NB4 (cell line): ENCODE measurements around the gene HGFAC.
A peak's percentile ranks its signal among the peaks of the same experiment; 100 is the strongest.

Source experiments
- DNase-seq: peaks from one replicate; pipeline ENCODE4 v3.0.0; 2010; ENCODE audit warnings: low read depth
- H3K4me3 ChIP-seq: one replicate; pipeline ENCODE4 v1.5.1; 2011; ENCODE audit warnings: mild to moderate bottlenecking, low read depth, low read length, moderate library complexity
- MYC ChIP-seq: IDR thresholded peaks from 2 replicates; pipeline ENCODE4 v1.6.1; 2011; ENCODE audit warnings: low read depth, low read length
- POLR2A ChIP-seq: IDR thresholded peaks from 2 replicates; pipeline ENCODE4 v1.6.1; 2011; ENCODE audit warnings: mild to moderate bottlenecking; ENCODE audit not compliant: insufficient read length; ENCODE audit errors: extremely low read depth
- TF ChIP-seq, protein P1 (sequence below): IDR thresholded peaks from 2 replicates; pipeline ENCODE4 v1.6.1; 2011; ENCODE audit warnings: low read depth, low read length
- TF ChIP-seq, protein P2 (sequence below): IDR thresholded peaks from one replicate; pipeline ENCODE4 v1.5.1; 2012; ENCODE audit warnings: low read depth, low read length

Gene HGFAC

DNA sequence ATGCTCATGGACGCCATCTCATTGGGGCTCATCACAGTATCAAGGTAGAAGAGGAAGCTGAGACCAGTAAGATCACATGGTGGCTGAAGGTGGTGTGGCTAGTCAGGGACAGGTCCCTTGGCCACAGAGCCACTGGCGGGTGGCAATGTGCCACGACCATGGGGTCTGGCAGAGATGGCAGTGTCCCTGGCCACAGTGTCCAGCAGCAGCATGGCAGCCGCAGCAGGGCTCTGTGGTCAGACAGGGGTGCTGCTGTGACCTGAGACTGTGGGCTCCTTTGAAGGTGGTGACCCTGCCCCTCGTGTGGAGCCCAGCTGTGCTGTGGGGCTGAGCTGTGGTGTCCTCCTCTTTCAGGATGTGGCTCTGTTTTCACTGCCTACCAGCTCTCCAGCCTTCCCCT lies 19.2 kb downstream of the HGFAC start:
- no peak overlapping the region for H3K4me3 ChIP-seq
- TF ChIP-seq, protein P1, sequence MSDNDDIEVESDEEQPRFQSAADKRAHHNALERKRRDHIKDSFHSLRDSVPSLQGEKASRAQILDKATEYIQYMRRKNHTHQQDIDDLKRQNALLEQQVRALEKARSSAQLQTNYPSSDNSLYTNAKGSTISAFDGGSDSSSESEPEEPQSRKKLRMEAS = no peak
- TF ChIP-seq MYC = no peak
- DNase-seq = no peak

DNA sequence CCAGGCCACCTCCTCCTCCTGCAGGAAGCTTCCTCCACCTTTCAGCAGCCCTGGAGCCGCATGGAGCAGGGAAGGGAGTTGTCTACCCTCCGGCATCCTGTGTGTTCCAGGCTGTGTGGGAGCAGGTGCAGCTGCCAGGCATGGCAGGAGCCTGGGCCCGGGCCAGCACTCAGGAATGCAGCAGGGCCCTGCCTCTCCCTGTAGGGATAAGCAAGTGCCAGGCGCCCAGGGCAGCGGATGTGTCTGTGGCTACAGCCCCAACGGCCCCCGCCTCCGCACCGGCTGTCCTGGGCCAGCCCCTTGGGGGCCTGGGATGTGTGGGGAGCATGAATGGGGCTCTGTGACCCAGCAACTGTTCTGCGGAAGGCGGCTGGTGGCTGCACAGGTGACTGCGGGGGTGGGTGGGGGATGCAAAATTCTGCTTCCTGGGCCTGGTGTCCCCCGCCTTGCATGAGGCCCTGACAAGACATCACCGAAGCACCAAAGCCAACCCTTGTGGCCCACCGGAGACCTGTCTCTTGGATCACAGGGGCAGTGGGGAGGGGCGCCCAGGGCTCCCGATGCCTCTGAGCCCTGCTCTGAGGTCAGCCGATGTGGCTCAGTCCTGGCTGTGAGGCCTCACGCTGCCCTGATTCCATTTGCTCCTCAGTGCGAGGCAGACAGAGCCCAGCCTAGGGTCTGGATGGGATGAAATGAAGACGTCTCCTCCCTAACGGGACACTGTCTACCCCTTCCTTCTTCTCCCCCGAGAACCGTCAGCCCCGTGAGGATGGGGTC lies 19.9 kb downstream of the HGFAC start:
- DNase-seq = peak; percentile 87
- no peak overlapping the region for H3K4me3 ChIP-seq
- TF ChIP-seq, protein P2, sequence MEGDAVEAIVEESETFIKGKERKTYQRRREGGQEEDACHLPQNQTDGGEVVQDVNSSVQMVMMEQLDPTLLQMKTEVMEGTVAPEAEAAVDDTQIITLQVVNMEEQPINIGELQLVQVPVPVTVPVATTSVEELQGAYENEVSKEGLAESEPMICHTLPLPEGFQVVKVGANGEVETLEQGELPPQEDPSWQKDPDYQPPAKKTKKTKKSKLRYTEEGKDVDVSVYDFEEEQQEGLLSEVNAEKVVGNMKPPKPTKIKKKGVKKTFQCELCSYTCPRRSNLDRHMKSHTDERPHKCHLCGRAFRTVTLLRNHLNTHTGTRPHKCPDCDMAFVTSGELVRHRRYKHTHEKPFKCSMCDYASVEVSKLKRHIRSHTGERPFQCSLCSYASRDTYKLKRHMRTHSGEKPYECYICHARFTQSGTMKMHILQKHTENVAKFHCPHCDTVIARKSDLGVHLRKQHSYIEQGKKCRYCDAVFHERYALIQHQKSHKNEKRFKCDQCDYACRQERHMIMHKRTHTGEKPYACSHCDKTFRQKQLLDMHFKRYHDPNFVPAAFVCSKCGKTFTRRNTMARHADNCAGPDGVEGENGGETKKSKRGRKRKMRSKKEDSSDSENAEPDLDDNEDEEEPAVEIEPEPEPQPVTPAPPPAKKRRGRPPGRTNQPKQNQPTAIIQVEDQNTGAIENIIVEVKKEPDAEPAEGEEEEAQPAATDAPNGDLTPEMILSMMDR = no peak
- no peak for TF ChIP-seq POLR2A
- TF ChIP-seq, protein P1 = no peak
- no peak for TF ChIP-seq MYC

DNA sequence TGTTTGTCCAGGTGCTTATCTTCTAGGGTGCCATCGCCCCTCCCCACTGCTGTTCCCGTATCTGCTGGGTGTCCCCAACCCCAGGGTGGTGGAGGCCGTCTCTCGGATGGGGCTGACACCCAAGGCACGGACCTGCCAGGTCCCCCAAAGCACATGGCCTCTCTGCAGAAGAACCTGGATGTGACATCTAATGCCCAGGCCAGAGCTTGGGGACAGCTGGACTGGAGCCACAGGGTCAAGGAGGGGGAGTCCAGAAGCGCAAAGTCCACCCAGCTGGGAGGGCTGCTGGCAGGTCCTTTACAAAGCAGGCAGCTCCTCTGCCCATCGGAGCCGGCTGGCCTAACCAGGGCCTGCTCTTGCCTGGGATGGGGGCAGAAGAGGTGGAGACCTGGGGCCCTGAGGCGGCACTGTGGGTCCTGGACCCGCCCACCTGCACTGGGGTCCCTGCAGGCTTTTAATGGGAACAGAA lies 20.6 kb downstream of the HGFAC start:
- TF ChIP-seq, protein P2 = no peak
- no peak for TF ChIP-seq POLR2A
- no peak for TF ChIP-seq MYC
- TF ChIP-seq, protein P1 = no peak
- no peak for DNase-seq
- H3K4me3 ChIP-seq = no peak overlapping the region

DNA sequence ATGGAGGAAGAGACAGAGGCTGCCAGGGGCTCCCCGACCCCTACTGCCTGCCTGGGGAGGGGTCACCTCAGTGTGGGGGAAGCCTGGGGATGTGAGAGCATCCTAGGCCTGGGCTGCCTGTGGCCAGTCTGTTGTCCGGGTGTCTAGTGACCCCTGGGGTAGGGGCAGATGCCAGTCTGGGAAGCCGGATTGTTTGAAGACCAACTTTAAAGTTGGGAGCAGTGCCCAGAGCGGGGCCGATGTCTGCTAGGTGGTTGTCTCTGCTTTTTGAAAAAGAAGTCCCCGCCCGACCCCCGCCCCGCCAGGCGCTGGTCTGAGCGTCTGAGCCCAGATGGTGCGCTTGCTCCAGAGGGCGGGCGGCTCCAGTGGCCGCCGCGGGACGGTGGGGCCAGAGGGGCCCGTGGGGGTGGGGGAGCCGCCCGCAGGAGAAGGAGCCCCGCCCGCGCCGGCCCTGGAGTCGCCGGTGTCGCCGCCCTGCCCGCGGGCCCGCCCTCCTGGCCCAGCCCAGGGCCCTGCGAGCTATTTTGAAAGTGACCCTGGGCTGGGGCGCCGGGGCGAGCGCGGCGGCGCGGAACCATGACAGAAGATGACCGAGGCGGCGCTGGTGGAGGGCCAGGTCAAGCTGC lies 21.1 kb downstream of the HGFAC start, which contains the start of gene DOK7:
DOK7 (plus strand) TSS at position 517 of the 626 bp plus-strand sequence; CDS start at position 587, 70 bp downstream.
- H3K4me3 ChIP-seq = no peak within 1 kb of the TSS
- peak; percentile 45 for DNase-seq
- TF ChIP-seq POLR2A (no peak), MYC (no peak)
- TF ChIP-seq, protein P1 = no peak
- TF ChIP-seq, protein P2 = no peak

DNA sequence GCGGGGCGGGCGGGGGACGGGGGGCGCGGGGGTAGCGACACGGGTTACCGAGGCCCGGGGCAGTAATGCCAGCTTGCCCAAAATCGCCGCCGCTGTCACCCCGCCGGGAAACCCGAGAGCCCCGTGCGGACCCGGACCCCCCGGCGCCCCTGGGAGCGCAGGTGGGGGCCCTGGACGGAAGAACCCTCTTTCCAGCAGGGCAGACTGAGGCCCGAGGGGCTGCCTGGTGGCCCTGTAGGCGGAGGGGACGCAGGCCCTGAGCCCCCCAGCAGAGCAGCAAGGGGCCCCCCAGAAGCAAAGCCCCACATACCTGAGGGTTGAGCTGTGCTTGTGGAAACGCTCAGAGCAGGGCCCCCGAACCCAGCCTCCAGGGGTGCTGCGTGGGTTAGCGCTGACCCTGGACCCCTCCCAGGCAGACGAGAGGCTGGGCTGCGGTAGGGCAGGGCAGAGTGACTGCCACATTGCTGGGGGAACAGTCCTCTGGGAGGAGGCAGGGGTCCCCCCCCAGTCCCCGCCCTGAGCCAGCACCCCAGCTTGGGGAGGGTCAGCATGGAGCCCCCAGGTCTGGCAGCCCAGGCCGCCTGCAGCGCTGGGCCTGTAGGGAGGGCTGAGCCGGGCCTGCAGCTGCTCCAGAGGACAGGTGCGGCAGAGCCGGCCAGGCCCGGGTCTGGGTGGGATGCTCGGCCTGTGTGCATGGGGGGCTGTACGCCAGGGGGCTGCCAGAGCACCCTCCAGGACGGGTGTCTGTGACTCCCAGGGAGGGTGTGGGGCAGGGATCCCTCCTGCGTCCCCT lies 22.0 kb downstream of the HGFAC start:
- DNase-seq = no peak
- no peak overlapping the region for H3K4me3 ChIP-seq
- TF ChIP-seq, protein P1 = no peak
- no peak for TF ChIP-seq POLR2A
- no peak for TF ChIP-seq MYC
- TF ChIP-seq, protein P2 = no peak
